ENCODE data around the gene ZNF221. TPM values are rescaled to one million over a fixed set of nuclear protein-coding genes. Genes with fewer than 3 reads are reported as not detected.

The ZNF221 gene
- total RNA-seq, 2 donors from 2014 or later, result 11.5 to 11.8 TPM

- WGBS, 2 experiments (ENCODE audit: insufficient coverage in 1 of 2, insufficient read length in 1 of 2), result 94 to 98% methylated on average over 5 of the region's 5 CpGs
- H3K36me3 ChIP-seq (ENCODE audit: control insufficient read depth, insufficient read depth, low read length), result no peaks in the 10 kb centered on the region
- peaks cover 16% of the 10 kb centered on the region for H3K9me3 ChIP-seq (ENCODE audit: control insufficient read depth, low read length)
- H3K4me3 Mint-ChIP-seq, result no peak overlapping the region
- H3K27me3 ChIP-seq (ENCODE audit: control insufficient read depth, insufficient read depth, low read length, poor library complexity, severe bottlenecking), result no peaks in the 10 kb centered on the region
- H3K36me3 Mint-ChIP-seq (ENCODE audit: low read depth), result peaks cover 27% of the 10 kb centered on the region
- DNase-seq, result no peak
- H3K27ac Mint-ChIP-seq, result no peak overlapping the region
- H3K4me1 Mint-ChIP-seq, result peaks cover 4% of the 10 kb centered on the region
- no peak overlapping the region for H3K9ac ChIP-seq (ENCODE audit: extremely low read depth, low read length, poor library complexity, severe bottlenecking)
- no peak overlapping the region for H3K4me3 ChIP-seq (ENCODE audit: low read length)
- no peak for TF ChIP-seq CTCF (conservative IDR thresholded peaks at IDR 0.05)
- H3K27ac ChIP-seq (ENCODE audit: low read depth, low read length), result no peak overlapping the region
- peaks cover 16% of the 10 kb centered on the region for H3K27me3 Mint-ChIP-seq (ENCODE audit: insufficient read depth)
- H3K9me3 Mint-ChIP-seq, result peaks cover 82% of the 10 kb centered on the region
- no peaks in the 10 kb centered on the region for H3K4me1 ChIP-seq (ENCODE audit: control insufficient read depth, insufficient read depth, low read length)
Observed at GRCh38 chr19:43905897-43906296, 45.1 kb upstream of the ZNF221 start.

GRCh38 chr19:43906774-43907173, 44.3 kb upstream of the ZNF221 start:
- Mint-ChIP-seq H3K27me3 (ENCODE audit: insufficient read depth) (peaks cover 15% of the 10 kb centered on the region), H3K4me1 (no peaks in the 10 kb centered on the region), H3K36me3 (ENCODE audit: low read depth) (peaks cover 32% of the 10 kb centered on the region), H3K9me3 (peaks cover 90% of the 10 kb centered on the region), H3K4me3 (no peak overlapping the region), H3K27ac (no peak overlapping the region)
- Histone ChIP-seq H3K27ac (ENCODE audit: low read depth, low read length) (no peak overlapping the region), H3K27me3 (ENCODE audit: control insufficient read depth, insufficient read depth, low read length, poor library complexity, severe bottlenecking) (no peaks in the 10 kb centered on the region), H3K9ac (ENCODE audit: extremely low read depth, low read length, poor library complexity, severe bottlenecking) (no peak overlapping the region), H3K4me3 (ENCODE audit: low read length) (no peak overlapping the region), H3K4me1 (ENCODE audit: control insufficient read depth, insufficient read depth, low read length) (no peaks in the 10 kb centered on the region), H3K36me3 (ENCODE audit: control insufficient read depth, insufficient read depth, low read length) (peaks cover 2% of the 10 kb centered on the region), H3K9me3 (ENCODE audit: control insufficient read depth, low read length) (peaks cover 21% of the 10 kb centered on the region)
- no peak for DNase-seq
- TF ChIP-seq CTCF (conservative IDR thresholded peaks at IDR 0.05), result no peak
- 87 to 93% methylated on average over 2 of the region's 2 CpGs for WGBS, 2 experiments (ENCODE audit: insufficient coverage in 1 of 2, insufficient read length in 1 of 2)

GRCh38 chr19:43908659-43909058, 42.4 kb upstream of the ZNF221 start:
- Histone ChIP-seq H3K27ac (ENCODE audit: low read depth, low read length) (no peak overlapping the region), H3K9ac (ENCODE audit: extremely low read depth, low read length, poor library complexity, severe bottlenecking) (no peak overlapping the region), H3K27me3 (ENCODE audit: control insufficient read depth, insufficient read depth, low read length, poor library complexity, severe bottlenecking) (no peaks in the 10 kb centered on the region), H3K4me1 (ENCODE audit: control insufficient read depth, insufficient read depth, low read length) (no peaks in the 10 kb centered on the region), H3K36me3 (ENCODE audit: control insufficient read depth, insufficient read depth, low read length) (peaks cover 19% of the 10 kb centered on the region), H3K4me3 (ENCODE audit: low read length) (no peak overlapping the region), H3K9me3 (ENCODE audit: control insufficient read depth, low read length) (peaks cover 30% of the 10 kb centered on the region)
- 75 to 83% methylated on average over 1 of the region's 1 CpG for WGBS, 2 experiments (ENCODE audit: insufficient coverage in 1 of 2, insufficient read length in 1 of 2)
- DNase-seq, result no peak
- H3K4me3 Mint-ChIP-seq, result no peak overlapping the region
- H3K4me1 Mint-ChIP-seq, result no peaks in the 10 kb centered on the region
- H3K27me3 Mint-ChIP-seq (ENCODE audit: insufficient read depth), result peaks cover 5% of the 10 kb centered on the region
- H3K27ac Mint-ChIP-seq, result no peak overlapping the region
- H3K9me3 Mint-ChIP-seq, result peaks cover 90% of the 10 kb centered on the region
- no peak for TF ChIP-seq CTCF (conservative IDR thresholded peaks at IDR 0.05)
- H3K36me3 Mint-ChIP-seq (ENCODE audit: low read depth), result peaks cover 43% of the 10 kb centered on the region

All from endodermal cell (in vitro differentiated cells).